Stomach (tissue), 9 donors: Measurements from ENCODE around the gene GGA1. TPM values are rescaled to one million over a fixed set of nuclear protein-coding genes. Genes with fewer than 3 reads are reported as not detected.

Experiments
- DNase-seq, 2 donors: peaks; one replicate each; pipeline versions ENCODE4 v3.0.0 to v3.0.0-alpha.2; 2013 to 2019
- H3K27ac ChIP-seq, 5 donors: fragments of 200-600 bp in 4 of 5; sonication (generic) in 4 of 5; one replicate each; pipeline ENCODE4 v1.5.1; 2013 to 2019; ENCODE audit warnings: mild to moderate bottlenecking in 1 of 5, moderate library complexity in 1 of 5
- H3K27me3 ChIP-seq, 3 donors: fragments of 200-600 bp; sonication (generic); one replicate each; pipeline ENCODE4 v1.5.1; 2017 to 2019; ENCODE audit warnings: mixed run types in 1 of 3
- H3K36me3 ChIP-seq, 4 donors: fragments of 200-600 bp; sonication (generic); 1 replicate in 3 of 4; 2 replicates in 1 of 4; pipeline ENCODE4 v1.5.1; 2016 to 2019
- H3K4me1 ChIP-seq, 4 donors: fragments of 200-600 bp; sonication (generic); one replicate each; pipeline ENCODE4 v1.5.1; 2016 to 2019
- H3K4me3 ChIP-seq, 4 donors: fragments of 200-600 bp; sonication (generic) in 3 of 4; one replicate each; pipeline ENCODE4 v1.5.1; 2016 to 2019; ENCODE audit warnings: mild to moderate bottlenecking in 1 of 4
- H3K9me3 ChIP-seq, 4 donors: fragments of 200-600 bp; sonication (generic); one replicate each; pipeline ENCODE4 v1.5.1; 2016 to 2019
- EP300 ChIP-seq: sonication (generic); formaldehyde crosslinking; IDR thresholded peaks from one replicate; pipeline ENCODE4 v1.6.1; 2017; ENCODE audit warnings: antibody characterized with exemption
- POLR2A ChIP-seq, 4 donors: fragments of 450-650 bp; IDR thresholded peaks; one replicate each; pipeline ENCODE4 v1.6.1; 2016; ENCODE audit warnings: antibody characterized with exemption in 4 of 4, control low read depth in 2 of 4, mild to moderate bottlenecking in 1 of 4, moderate library complexity in 1 of 4
- POLR2AphosphoS5 ChIP-seq, 3 donors: sonication (generic); formaldehyde crosslinking; IDR thresholded peaks; one replicate each; pipeline ENCODE4 v1.6.1; 2016; ENCODE audit warnings: antibody characterized with exemption in 3 of 3
- WGBS, 5 donors: extraction: QIAGEN DNeasy Blood & Tissue Kit in 3 of 5; methylation state at CpG; one replicate each; pipeline versions ENCODE4 v1.1.5 to v1.1.7; 2013 to 2018; 5-methylcytosine and 5-hydroxymethylcytosine counted together
- intact Hi-C: fragments of 100-400 bp; cut with DNase I; formaldehyde crosslinking; loops from one replicate; pipeline ENCODE4 v1.15.1; 2023; ENCODE audit warnings: low total_unique reads
- polyA plus RNA-seq, 3 donors: library from polyadenylated mRNA; stranded (reverse); fragments of 200-250 nt; gene quantifications; one replicate each; pipeline ENCODE4 v1.2.3, GENCODE V29; 2013
- total RNA-seq, 5 donors: library from RNA; depleted of rRNA; stranded (reverse); fragments of >200 nt; gene quantifications; one replicate each; pipeline versions ENCODE4 v1.1.0 to v1.2.3, GENCODE V29; 2014 to 2016
- TF ChIP-seq, protein P1 (sequence below), 7 experiments: fragments of 450-650 bp in 4 of 7; fragments of 200-600 bp in 3 of 7; sonication (generic) in 3 of 7; IDR thresholded peaks; one replicate each; pipeline ENCODE4 v1.5.1; 2016 to 2019; ENCODE audit warnings: antibody characterized with exemption in 7 of 7, control low read depth in 2 of 7, mild to moderate bottlenecking in 1 of 7
- donor health status: healthy with polysubstance abuse.
- donor health status: Bipolar disorder and iron deficiency.
- donor health status: healthy.

The GGA1 gene
- total and polyA plus RNA-seq, 8 donors: 30.3 to 87.9 (median 45.9) TPM

DNA sequence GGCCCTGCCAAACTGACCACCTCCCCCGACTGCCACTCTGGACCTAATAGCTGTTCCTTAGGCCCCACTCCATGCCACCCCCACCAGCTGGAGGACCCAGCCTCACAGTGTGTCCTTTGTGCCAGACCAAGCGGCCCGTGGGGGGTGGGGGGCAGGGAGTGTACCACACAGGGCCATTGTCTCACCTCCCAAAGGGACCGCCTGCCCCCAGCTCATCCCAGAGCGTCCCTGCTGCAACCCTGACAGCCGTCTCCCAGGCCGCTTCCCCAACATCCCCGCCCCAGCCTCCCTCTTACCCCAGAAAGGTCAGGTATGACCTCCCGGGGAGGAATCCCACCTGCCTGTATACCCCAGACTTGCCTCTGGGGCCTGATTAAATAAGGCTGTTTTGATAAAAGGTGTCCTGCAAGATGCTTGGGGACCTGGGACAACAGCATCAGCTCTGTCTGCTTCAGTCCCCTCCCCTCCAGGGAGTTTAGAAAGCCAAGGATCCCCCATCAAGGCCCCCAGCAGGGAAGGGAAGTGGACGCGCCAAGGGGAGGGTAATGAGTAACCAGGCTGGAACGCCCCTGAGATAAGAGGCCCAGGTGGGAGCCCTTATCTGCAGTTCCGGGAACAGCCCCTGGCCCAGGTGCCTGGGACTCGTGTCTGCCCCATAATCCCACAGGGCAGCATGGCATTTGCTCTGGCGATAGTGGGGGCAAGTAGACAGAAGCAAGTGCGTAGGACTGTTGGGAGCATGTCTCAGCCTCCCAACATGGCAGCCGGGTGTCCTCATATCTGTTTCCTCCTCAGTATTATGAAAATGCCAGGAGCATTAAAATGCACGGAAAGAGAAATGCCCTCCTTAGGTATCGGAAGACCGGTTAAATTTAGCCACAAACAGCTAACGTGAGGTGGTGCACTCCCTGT, 39.4 kb upstream of the GGA1 start:
- H3K4me3 ChIP-seq: peak overlapping the region in 1 of 4 donors; percentile 5
- no peak for TF ChIP-seq EP300
- TF ChIP-seq POLR2AphosphoS5 (IDR thresholded peaks at IDR 0.05): peak; percentile 43 to 93 (median 92)
- TF ChIP-seq POLR2A (IDR thresholded peaks at IDR 0.05): peak in 1 of 4 donors; percentile 20
- TF ChIP-seq, protein P1, sequence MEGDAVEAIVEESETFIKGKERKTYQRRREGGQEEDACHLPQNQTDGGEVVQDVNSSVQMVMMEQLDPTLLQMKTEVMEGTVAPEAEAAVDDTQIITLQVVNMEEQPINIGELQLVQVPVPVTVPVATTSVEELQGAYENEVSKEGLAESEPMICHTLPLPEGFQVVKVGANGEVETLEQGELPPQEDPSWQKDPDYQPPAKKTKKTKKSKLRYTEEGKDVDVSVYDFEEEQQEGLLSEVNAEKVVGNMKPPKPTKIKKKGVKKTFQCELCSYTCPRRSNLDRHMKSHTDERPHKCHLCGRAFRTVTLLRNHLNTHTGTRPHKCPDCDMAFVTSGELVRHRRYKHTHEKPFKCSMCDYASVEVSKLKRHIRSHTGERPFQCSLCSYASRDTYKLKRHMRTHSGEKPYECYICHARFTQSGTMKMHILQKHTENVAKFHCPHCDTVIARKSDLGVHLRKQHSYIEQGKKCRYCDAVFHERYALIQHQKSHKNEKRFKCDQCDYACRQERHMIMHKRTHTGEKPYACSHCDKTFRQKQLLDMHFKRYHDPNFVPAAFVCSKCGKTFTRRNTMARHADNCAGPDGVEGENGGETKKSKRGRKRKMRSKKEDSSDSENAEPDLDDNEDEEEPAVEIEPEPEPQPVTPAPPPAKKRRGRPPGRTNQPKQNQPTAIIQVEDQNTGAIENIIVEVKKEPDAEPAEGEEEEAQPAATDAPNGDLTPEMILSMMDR (IDR thresholded peaks at IDR 0.05): no peak
- WGBS, 5 donors: 24 to 50% (median 34%) methylated on average over 18 to 21 of the region's 21 CpGs
- no peaks in the 10 kb centered on the region for H3K27me3 ChIP-seq
- peak overlapping the region; percentile 89 to 100 (median 99) for H3K27ac ChIP-seq
- DNase-seq: peak; percentile 93 to 95
- H3K4me1 ChIP-seq: peaks cover 57 to 76% (median 73%) of the 10 kb centered on the region in 4 donors
- H3K36me3 ChIP-seq: peaks cover 20 to 38% (median 30%) of the 10 kb centered on the region in 4 donors
- H3K9me3 ChIP-seq: no peaks in the 10 kb centered on the region
- intact Hi-C loops: no loop called here

GRCh38 chr22:37569921-37570660, 38.5 kb upstream of the GGA1 start:
- Histone ChIP-seq H3K4me3 (no peak overlapping the region), H3K4me1 (peaks cover 51 to 68% (median 65%) of the 10 kb centered on the region in 4 donors), H3K36me3 (peaks cover 20 to 38% (median 30%) of the 10 kb centered on the region in 4 donors), H3K9me3 (no peaks in the 10 kb centered on the region), H3K27ac (peak overlapping the region; percentile 89 to 100 (median 99)), H3K27me3 (no peaks in the 10 kb centered on the region)
- 26 to 37% (median 28%) methylated on average over 9 of the region's 9 CpGs for WGBS, 5 donors
- DNase-seq: peak; percentile 86 to 96
- peak in 2 of 3 donors; percentile 66 to 84 for TF ChIP-seq POLR2AphosphoS5 (IDR thresholded peaks at IDR 0.05)
- TF ChIP-seq, protein P1 (IDR thresholded peaks at IDR 0.05): no peak
- TF ChIP-seq POLR2A (IDR thresholded peaks at IDR 0.05): no peak
- no peak for TF ChIP-seq EP300
- intact Hi-C loops: no loop called here

DNA sequence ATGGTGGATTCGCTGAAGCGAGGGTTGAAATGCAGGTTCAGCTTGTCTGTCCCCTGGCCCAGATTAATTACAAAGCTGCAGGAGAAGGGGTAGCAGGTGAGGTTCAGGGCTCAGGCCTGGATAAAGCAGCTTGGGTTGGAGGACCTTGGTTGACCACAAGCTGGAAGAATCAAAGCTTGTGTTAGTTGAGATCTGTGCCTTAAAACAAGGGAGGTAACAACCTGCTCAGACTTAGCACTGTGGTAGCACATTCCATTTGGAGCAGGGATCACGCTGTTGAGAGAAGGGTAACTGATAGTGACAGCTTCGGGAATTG, 38.0 kb upstream of the GGA1 start:
- Histone ChIP-seq H3K27me3 (no peaks in the 10 kb centered on the region), H3K27ac (peak overlapping the region; percentile 89 to 100 (median 99)), H3K4me3 (no peak overlapping the region), H3K9me3 (no peaks in the 10 kb centered on the region), H3K4me1 (peaks cover 50 to 63% (median 59%) of the 10 kb centered on the region in 4 donors), H3K36me3 (peaks cover 20 to 37% (median 30%) of the 10 kb centered on the region in 4 donors)
- no peak for DNase-seq
- TF ChIP-seq POLR2A (IDR thresholded peaks at IDR 0.05) (no peak), POLR2AphosphoS5 (IDR thresholded peaks at IDR 0.05) (no peak), EP300 (no peak)
- TF ChIP-seq, protein P1 (IDR thresholded peaks at IDR 0.05): no peak
- intact Hi-C loops: no loop called here
- WGBS, 5 donors: 33 to 56% (median 35%) methylated on average over 4 of the region's 4 CpGs

DNA sequence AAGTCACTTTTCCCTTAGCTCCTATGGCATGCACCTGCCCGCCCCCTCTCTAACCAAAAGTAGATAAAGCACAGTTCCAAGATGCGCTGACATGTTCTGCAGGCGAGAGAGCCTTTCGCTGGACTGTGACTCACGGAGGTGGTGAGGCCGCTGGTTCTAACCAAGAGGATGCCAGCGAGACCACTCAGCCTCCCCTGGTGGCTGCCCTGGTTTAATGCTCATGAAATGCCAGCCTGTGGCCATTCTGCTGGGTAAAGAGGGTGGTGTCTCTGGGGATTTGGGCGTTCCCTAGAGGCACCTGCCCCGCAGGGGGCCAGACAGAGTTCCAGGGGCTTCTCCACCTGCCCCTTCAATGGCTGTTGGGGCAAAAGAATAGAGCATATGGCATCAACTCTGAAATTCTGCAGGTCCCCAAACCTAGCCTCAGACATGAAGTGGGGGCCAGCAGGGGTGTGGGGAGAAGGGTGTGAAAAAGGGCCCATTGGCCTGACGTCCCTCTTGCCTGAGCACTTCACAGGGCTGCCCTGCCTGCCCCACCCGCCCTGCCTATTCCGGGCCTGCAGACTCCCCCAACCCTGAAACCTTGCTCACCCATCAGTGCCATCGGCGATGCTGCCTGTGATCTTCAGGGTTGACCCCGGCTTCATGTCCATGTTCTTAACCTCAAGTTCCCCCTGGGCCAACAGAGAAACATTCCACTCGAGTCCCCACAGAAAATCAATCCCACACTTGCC, 37.2 kb upstream of the GGA1 start:
- H3K9me3 ChIP-seq: no peaks in the 10 kb centered on the region
- TF ChIP-seq, protein P1 (IDR thresholded peaks at IDR 0.05): no peak
- TF ChIP-seq POLR2AphosphoS5 (IDR thresholded peaks at IDR 0.05): peak in 1 of 3 donors; percentile 40
- TF ChIP-seq EP300: no peak
- TF ChIP-seq POLR2A (IDR thresholded peaks at IDR 0.05): no peak
- DNase-seq: peak in 1 of 2 donors; percentile 59
- H3K27ac ChIP-seq: peak overlapping the region; percentile 89 to 100 (median 99)
- no peak overlapping the region for H3K4me3 ChIP-seq
- no peaks in the 10 kb centered on the region for H3K27me3 ChIP-seq
- 52 to 65% (median 56%) methylated on average over 15 to 16 of the region's 16 CpGs for WGBS, 5 donors
- intact Hi-C loops: no loop called here
- peaks cover 13 to 29% (median 22%) of the 10 kb centered on the region in 4 donors for H3K36me3 ChIP-seq
- H3K4me1 ChIP-seq: peaks cover 42 to 55% (median 51%) of the 10 kb centered on the region in 4 donors
